HG02840 (cell line): Measurements from ENCODE around the gene IMPG1.

Source experiments
- ATAC-seq: cut with Tn5 transposase; IDR thresholded peaks from one replicate; pipeline ENCODE4 v1.9.1; 2021; ENCODE audit warnings: mild to moderate bottlenecking, moderate library complexity, moderate number of reproducible peaks; ENCODE audit not compliant: unreplicated experiment, low FRiP score

The IMPG1 gene

GRCh38 chr6:75896526-75896925, 175.9 kb downstream of the IMPG1 start:
- no peak for ATAC-seq

GRCh38 chr6:75893776-75894152, 178.7 kb downstream of the IMPG1 start:
- no peak for ATAC-seq

- ATAC-seq = no peak
Observed at GRCh38 chr6:75893058-75893775, 179.2 kb downstream of the IMPG1 start.

GRCh38 chr6:75892384-75892783, 180.1 kb downstream of the IMPG1 start:
- ATAC-seq = no peak

GRCh38 chr6:75884822-75885221, 187.6 kb downstream of the IMPG1 start:
- ATAC-seq = no peak

- no peak for ATAC-seq
Observed at GRCh38 chr6:75882734-75883133, 189.7 kb downstream of the IMPG1 start.

GRCh38 chr6:75880305-75880704, 192.2 kb downstream of the IMPG1 start:
- no peak for ATAC-seq

- no peak for ATAC-seq
Observed at GRCh38 chr6:75876152-75876551, 196.3 kb downstream of the IMPG1 start.

- ATAC-seq = no peak
Observed at GRCh38 chr6:75874224-75874623, 198.2 kb downstream of the IMPG1 start.
